Measurements from ENCODE around the gene SUPT6H. TPM values are rescaled to one million over a fixed set of nuclear protein-coding genes. Genes with fewer than 3 reads are reported as not detected.

Gene SUPT6H
- total and polyA plus RNA-seq, 9 of the 15 experiments (the other 6 are each of a cell fraction or from before 2014, with no cell fraction given), result 1.7 to 77.7 (median 49.2) TPM

GRCh38 chr17:28744104-28744971 lies 82.3 kb downstream of the SUPT6H start (continued):
- TF ChIP-seq ZBTB43 (CRISPR knock-in tag; IDR thresholded peaks at IDR 0.05) (no peak), CC2D1A (IDR thresholded peaks at IDR 0.05) (no peak), ETS1 (conservative IDR thresholded peaks at IDR 0.05; ENCODE audit: control insufficient read depth, low read depth, low read length) (0 out of 2 replicates have a peak, but pooled peaks have one; percentile 8), ZNF175 (CRISPR knock-in tag; IDR thresholded peaks at IDR 0.05; ENCODE audit: low read depth) (peak; percentile 1; the same call in 1 of the 2 replicates), KAT2B (IDR thresholded peaks at IDR 0.05; ENCODE audit: low read depth, low read length) (no peak), E2F5 (CRISPR knock-in tag; IDR thresholded peaks at IDR 0.05) (peak; percentile 95; the same call in 1 of the 2 replicates), ZBTB1 (CRISPR knock-in tag; IDR thresholded peaks at IDR 0.05; ENCODE audit: borderline replicate concordance, low read depth) (peak; percentile 83; the same call in 1 of the 2 replicates), ZNF444 (CRISPR knock-in tag; IDR thresholded peaks at IDR 0.05) (no peak), RHOXF2B (CRISPR knock-in tag; conservative IDR thresholded peaks at IDR 0.05) (no peak), DACH1 (IDR thresholded peaks at IDR 0.05; ENCODE audit: partially characterized antibody) (no peak), ZFP36 (IDR thresholded peaks at IDR 0.05; ENCODE audit: low read depth, low read length, partially characterized antibody) (no peak), MIER1 (IDR thresholded peaks at IDR 0.05; ENCODE audit: low read depth) (no peak), CHD1 (IDR thresholded peaks at IDR 0.05; ENCODE audit: low read length) (peak; percentile 97), KHSRP (IDR thresholded peaks at IDR 0.05) (peak; percentile 90), JUND (IDR thresholded peaks at IDR 0.05; ENCODE audit: borderline replicate concordance, low read depth, low read length) (peak; percentile 70), JUND (tag; IDR thresholded peaks at IDR 0.05; ENCODE audit: borderline replicate concordance, low read depth, low read length) (peak; percentile 63; the same call in 1 of the 3 replicates), ZNF280A (IDR thresholded peaks at IDR 0.05; ENCODE audit: low read depth, partially characterized antibody) (no peak), PRMT5 (CRISPR knock-in tag; IDR thresholded peaks at IDR 0.05) (0 out of 2 replicates have a peak, but pooled peaks have one; percentile 14), ID3 (CRISPR knock-in tag; IDR thresholded peaks at IDR 0.05) (no peak), ID3 (tag; IDR thresholded peaks at IDR 0.05) (no peak), ZNF174 (CRISPR knock-in tag; IDR thresholded peaks at IDR 0.05) (no peak), SUPT5H (IDR thresholded peaks at IDR 0.05) (peak; percentile 61), GATAD2A (IDR thresholded peaks at IDR 0.05) (peak; percentile 81; the same call in 1 of the 2 replicates)

Data from K562 (cell line).